K562 (cell line): ENCODE measurements around the gene ZNF585A. TPM values are rescaled to one million over a fixed set of nuclear protein-coding genes. Genes with fewer than 3 reads are reported as not detected.
A peak's percentile ranks its signal among the peaks of the same experiment; 100 is the strongest.

Source experiments
- CCAR2 ChIP-seq: fragments of 200-400 bp; formaldehyde crosslinking; IDR thresholded peaks from 2 replicates; pipeline ENCODE4 v1.6.1; 2017; ENCODE audit warnings: mild to moderate bottlenecking, low read depth, low read length
- CREM ChIP-seq: IDR thresholded peaks from 2 replicates; pipeline ENCODE4 v1.6.1; 2014; ENCODE audit warnings: antibody characterized with exemption, low read depth
- HEY1 ChIP-seq: fragments of 250-450 bp; sonication (Bioruptor Pico); IDR thresholded peaks from 2 replicates; pipeline ENCODE4 v1.5.0; 2020; ENCODE audit warnings: mild to moderate bottlenecking, moderate library complexity, borderline replicate concordance
- MCM5 ChIP-seq: fragments of 450-650 bp; IDR thresholded peaks from 2 replicates; pipeline ENCODE4 v1.6.1; 2016; ENCODE audit warnings: low read depth
- MXI1 ChIP-seq: IDR thresholded peaks from 2 replicates; pipeline ENCODE4 v1.6.1; 2011; ENCODE audit warnings: low read depth, mild to moderate bottlenecking, improper control_type of control experiment, low read length
- PRPF4 ChIP-seq: fragments of 200-400 bp; formaldehyde crosslinking; IDR thresholded peaks from one replicate; pipeline ENCODE4 v1.6.1; 2017; ENCODE audit warnings: low read length, low read depth, mild to moderate bottlenecking; ENCODE audit not compliant: insufficient read depth, poor library complexity, severe bottlenecking
- SAFB ChIP-seq: fragments of 200-400 bp; formaldehyde crosslinking; IDR thresholded peaks from 2 replicates; pipeline ENCODE4 v1.6.1; 2017; ENCODE audit warnings: low read depth, low read length, borderline replicate concordance
- SREBF2 ChIP-seq: sonication (generic); formaldehyde crosslinking; IDR thresholded peaks from 2 replicates; pipeline ENCODE4 v1.4.0; 2020; ENCODE audit warnings: mild to moderate bottlenecking, missing genetic modification reagents
- TBL1XR1 ChIP-seq, 2 experiments: IDR thresholded peaks; 2 replicates each; pipeline ENCODE4 v1.6.1; 2012; ENCODE audit warnings: improper control_type of control experiment in 2 of 2, low read length in 2 of 2, mild to moderate bottlenecking in 1 of 2
- THRAP3 ChIP-seq: fragments of 450-650 bp; IDR thresholded peaks from 2 replicates; pipeline ENCODE4 v1.6.1; 2016; ENCODE audit warnings: mild to moderate bottlenecking, inconsistent platforms, borderline replicate concordance
- ZBED1 ChIP-seq: IDR thresholded peaks from 2 replicates; pipeline ENCODE4 v1.6.1; 2014
- ZNF174 ChIP-seq: fragments of 250-450 bp; sonication (Bioruptor Pico); IDR thresholded peaks from 2 replicates; pipeline ENCODE4 v1.4.0; 2020; ENCODE audit warnings: mild to moderate bottlenecking
- ZNF57 ChIP-seq: fragments of 450-650 bp; formaldehyde crosslinking; IDR thresholded peaks from 2 replicates; pipeline ENCODE4 v1.4.0; 2020; ENCODE audit warnings: mild to moderate bottlenecking, moderate library complexity
- ZNF695 ChIP-seq: fragments of 450-650 bp; formaldehyde crosslinking; IDR thresholded peaks from 2 replicates; pipeline ENCODE4 v1.4.0; 2020; ENCODE audit warnings: mild to moderate bottlenecking, moderate library complexity
- polyA plus RNA-seq, 8 experiments: library from polyadenylated mRNA; depleted of rRNA in 4 of 8; stranded (reverse) in 5 of 8; unstranded in 3 of 8; fragments of >200 nt; fragmentation: Nextera tagmentation in 2 of 8; fragmentation: Illumina TruSeq in 1 of 8; extraction: Ambion mirVana in 2 of 8; extraction: Trizol in 1 of 8; gene quantifications; 2 replicates each; pipeline versions ENCODE4 v1.2.1 to v1.2.3, GENCODE V29; 2011 to 2014; ENCODE audit warnings: inconsistent platforms in 1 of 8, missing spikeins in 1 of 8
- total RNA-seq, 7 experiments: library from RNA; depleted of rRNA in 6 of 7; stranded (reverse); fragments of >200 nt in 6 of 7; fragmentation: Illumina TruSeq in 2 of 7; extraction: Trizol in 2 of 7; gene quantifications; 2 replicates each; pipeline versions ENCODE4 v1.2.1 to v1.2.3, GENCODE V29; 2011 to 2021; ENCODE audit warnings: low replicate concordance in 1 of 7
- TF ChIP-seq, protein P1 (sequence below), 3 experiments: fragments of 200-800 bp in 1 of 3; fragments of 250-450 bp in 1 of 3; fragments of 450-650 bp in 1 of 3; sonication (Bioruptor Pico) in 1 of 3; sonication (Bioruptor generic) in 1 of 3; formaldehyde crosslinking in 1 of 3; IDR thresholded peaks; 2 replicates each; pipeline versions ENCODE4 v1.6.1 to v1.8.0; 2016 to 2022; ENCODE audit warnings: mild to moderate bottlenecking in 2 of 3, missing genetic modification characterization in 2 of 3, missing compliant biosample characterization in 1 of 3, moderate library complexity in 1 of 3
- TF ChIP-seq, protein P2 (sequence below): sonication (generic); formaldehyde crosslinking; IDR thresholded peaks from 2 replicates; pipeline ENCODE4 v1.8.0; 2022; ENCODE audit warnings: mild to moderate bottlenecking, missing genetic modification reagents
- TF ChIP-seq, protein P3 (sequence below): sonication (generic); formaldehyde crosslinking; IDR thresholded peaks from 2 replicates; pipeline ENCODE4 v1.8.0; 2022; ENCODE audit warnings: mild to moderate bottlenecking, missing genetic modification reagents
- TF ChIP-seq, protein P4 (sequence below): fragments of 250-450 bp; sonication (Bioruptor Pico); IDR thresholded peaks from 2 replicates; pipeline ENCODE4 v1.8.0; 2021; ENCODE audit warnings: mild to moderate bottlenecking, moderate library complexity

The ZNF585A gene
- total and polyA plus RNA-seq, 9 of the 15 experiments (the other 6 are each of a cell fraction or from before 2014, with no cell fraction given) = 5.6 to 31.0 (median 8.5) TPM

- TF ChIP-seq, protein P1, sequence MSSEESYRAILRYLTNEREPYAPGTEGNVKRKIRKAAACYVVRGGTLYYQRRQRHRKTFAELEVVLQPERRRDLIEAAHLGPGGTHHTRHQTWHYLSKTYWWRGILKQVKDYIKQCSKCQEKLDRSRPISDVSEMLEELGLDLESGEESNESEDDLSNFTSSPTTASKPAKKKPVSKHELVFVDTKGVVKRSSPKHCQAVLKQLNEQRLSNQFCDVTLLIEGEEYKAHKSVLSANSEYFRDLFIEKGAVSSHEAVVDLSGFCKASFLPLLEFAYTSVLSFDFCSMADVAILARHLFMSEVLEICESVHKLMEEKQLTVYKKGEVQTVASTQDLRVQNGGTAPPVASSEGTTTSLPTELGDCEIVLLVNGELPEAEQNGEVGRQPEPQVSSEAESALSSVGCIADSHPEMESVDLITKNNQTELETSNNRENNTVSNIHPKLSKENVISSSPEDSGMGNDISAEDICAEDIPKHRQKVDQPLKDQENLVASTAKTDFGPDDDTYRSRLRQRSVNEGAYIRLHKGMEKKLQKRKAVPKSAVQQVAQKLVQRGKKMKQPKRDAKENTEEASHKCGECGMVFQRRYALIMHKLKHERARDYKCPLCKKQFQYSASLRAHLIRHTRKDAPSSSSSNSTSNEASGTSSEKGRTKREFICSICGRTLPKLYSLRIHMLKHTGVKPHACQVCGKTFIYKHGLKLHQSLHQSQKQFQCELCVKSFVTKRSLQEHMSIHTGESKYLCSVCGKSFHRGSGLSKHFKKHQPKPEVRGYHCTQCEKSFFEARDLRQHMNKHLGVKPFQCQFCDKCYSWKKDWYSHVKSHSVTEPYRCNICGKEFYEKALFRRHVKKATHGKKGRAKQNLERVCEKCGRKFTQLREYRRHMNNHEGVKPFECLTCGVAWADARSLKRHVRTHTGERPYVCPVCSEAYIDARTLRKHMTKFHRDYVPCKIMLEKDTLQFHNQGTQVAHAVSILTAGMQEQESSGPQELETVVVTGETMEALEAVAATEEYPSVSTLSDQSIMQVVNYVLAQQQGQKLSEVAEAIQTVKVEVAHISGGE (CRISPR knock-in tag; IDR thresholded peaks at IDR 0.05) = peak in 1 of 3 experiments; percentile 76; a peak in 2 of 6 replicates
- TF ChIP-seq, protein P2, sequence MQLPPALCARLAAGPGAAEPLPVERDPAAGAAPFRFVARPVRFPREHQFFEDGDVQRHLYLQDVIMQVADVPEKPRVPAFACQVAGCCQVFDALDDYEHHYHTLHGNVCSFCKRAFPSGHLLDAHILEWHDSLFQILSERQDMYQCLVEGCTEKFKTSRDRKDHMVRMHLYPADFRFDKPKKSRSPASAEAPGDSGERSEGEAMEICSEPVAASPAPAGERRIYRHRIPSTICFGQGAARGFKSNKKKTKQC = peak; percentile 64; the same call in 1 of the 2 replicates
- TF ChIP-seq TBL1XR1 (IDR thresholded peaks at IDR 0.05; ENCODE audit: low read length in 2 of 2) (peak in 1 of 2 experiments; percentile 42; a peak in 1 of 4 replicates), SAFB (no peak), ZBED1 (no peak), CCAR2 (no peak), CREM (peak; percentile 36), ZNF174 (CRISPR knock-in tag) (no peak), PRPF4 (no peak), THRAP3 (no peak), MCM5 (no peak), HEY1 (CRISPR knock-in tag) (no peak), ZNF695 (CRISPR knock-in tag) (no peak), SREBF2 (CRISPR knock-in tag) (no peak), ZNF57 (no peak), MXI1 (0 out of 2 replicates have a peak, but pooled peaks have one; percentile 54)
- TF ChIP-seq, protein P3, sequence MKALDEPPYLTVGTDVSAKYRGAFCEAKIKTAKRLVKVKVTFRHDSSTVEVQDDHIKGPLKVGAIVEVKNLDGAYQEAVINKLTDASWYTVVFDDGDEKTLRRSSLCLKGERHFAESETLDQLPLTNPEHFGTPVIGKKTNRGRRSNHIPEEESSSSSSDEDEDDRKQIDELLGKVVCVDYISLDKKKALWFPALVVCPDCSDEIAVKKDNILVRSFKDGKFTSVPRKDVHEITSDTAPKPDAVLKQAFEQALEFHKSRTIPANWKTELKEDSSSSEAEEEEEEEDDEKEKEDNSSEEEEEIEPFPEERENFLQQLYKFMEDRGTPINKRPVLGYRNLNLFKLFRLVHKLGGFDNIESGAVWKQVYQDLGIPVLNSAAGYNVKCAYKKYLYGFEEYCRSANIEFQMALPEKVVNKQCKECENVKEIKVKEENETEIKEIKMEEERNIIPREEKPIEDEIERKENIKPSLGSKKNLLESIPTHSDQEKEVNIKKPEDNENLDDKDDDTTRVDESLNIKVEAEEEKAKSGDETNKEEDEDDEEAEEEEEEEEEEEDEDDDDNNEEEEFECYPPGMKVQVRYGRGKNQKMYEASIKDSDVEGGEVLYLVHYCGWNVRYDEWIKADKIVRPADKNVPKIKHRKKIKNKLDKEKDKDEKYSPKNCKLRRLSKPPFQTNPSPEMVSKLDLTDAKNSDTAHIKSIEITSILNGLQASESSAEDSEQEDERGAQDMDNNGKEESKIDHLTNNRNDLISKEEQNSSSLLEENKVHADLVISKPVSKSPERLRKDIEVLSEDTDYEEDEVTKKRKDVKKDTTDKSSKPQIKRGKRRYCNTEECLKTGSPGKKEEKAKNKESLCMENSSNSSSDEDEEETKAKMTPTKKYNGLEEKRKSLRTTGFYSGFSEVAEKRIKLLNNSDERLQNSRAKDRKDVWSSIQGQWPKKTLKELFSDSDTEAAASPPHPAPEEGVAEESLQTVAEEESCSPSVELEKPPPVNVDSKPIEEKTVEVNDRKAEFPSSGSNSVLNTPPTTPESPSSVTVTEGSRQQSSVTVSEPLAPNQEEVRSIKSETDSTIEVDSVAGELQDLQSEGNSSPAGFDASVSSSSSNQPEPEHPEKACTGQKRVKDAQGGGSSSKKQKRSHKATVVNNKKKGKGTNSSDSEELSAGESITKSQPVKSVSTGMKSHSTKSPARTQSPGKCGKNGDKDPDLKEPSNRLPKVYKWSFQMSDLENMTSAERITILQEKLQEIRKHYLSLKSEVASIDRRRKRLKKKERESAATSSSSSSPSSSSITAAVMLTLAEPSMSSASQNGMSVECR (CRISPR knock-in tag) = no peak
- TF ChIP-seq, protein P4, sequence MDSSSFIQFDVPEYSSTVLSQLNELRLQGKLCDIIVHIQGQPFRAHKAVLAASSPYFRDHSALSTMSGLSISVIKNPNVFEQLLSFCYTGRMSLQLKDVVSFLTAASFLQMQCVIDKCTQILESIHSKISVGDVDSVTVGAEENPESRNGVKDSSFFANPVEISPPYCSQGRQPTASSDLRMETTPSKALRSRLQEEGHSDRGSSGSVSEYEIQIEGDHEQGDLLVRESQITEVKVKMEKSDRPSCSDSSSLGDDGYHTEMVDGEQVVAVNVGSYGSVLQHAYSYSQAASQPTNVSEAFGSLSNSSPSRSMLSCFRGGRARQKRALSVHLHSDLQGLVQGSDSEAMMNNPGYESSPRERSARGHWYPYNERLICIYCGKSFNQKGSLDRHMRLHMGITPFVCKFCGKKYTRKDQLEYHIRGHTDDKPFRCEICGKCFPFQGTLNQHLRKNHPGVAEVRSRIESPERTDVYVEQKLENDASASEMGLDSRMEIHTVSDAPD (CRISPR knock-in tag) = no peak
Observed at GRCh38 chr19:37217775-37218591, 45.5 kb upstream of the ZNF585A start, which contains the start of gene ZNF383 (continued).
